Right lobe of liver (tissue), 4 donors: ENCODE measurements around the gene SAXO1.

ENCODE experiments used
- CTCF ChIP-seq, 4 donors: fragments of 200-600 bp in 3 of 4; fragments of 450-650 bp in 1 of 4; IDR thresholded peaks; one replicate each; pipeline versions ENCODE4 v1.5.1 to v1.8.0; 2016 to 2022; ENCODE audit warnings: antibody characterized with exemption in 4 of 4, mild to moderate bottlenecking in 2 of 4
- POLR2A ChIP-seq: fragments of 450-650 bp; IDR thresholded peaks from one replicate; pipeline ENCODE4 v1.6.1; 2017; ENCODE audit warnings: antibody characterized with exemption, mild to moderate bottlenecking
- donor health status: DM: no; HTN: no; CAD: no.
- donor health status: DM: no; HTN: no; CAD: no.
- donor health status: DM: no; HTN: yes; CAD: no.

GRCh38 chr9:19030899-19031298 lies 2.1 kb downstream of the SAXO1 start:
- no peak for TF ChIP-seq CTCF (IDR thresholded peaks at IDR 0.05)
- no peak for TF ChIP-seq POLR2A
